Right cardiac atrium (tissue), 5 donors: Measurements from ENCODE around the gene EPHA7. TPM values are rescaled to one million over a fixed set of nuclear protein-coding genes. Genes with fewer than 3 reads are reported as not detected.

Experiments
- ATAC-seq, 2 donors: fragments of 200-7000 bp; cut with Tn5 transposase; one replicate each; pipeline versions ENCODE4 v1.8.0 to v1.9.1; 2020; ENCODE audit warnings: moderate library complexity in 2 of 2, mild to moderate bottlenecking in 1 of 2
- DNase-seq, 3 donors: peaks; one replicate each; pipeline ENCODE4 v3.0.0-alpha.2; 2020
- H3K27ac ChIP-seq: one replicate; pipeline ENCODE4 v1.5.1; 2013; ENCODE audit warnings: mild to moderate bottlenecking, low read length, control low read depth, moderate library complexity
- H3K27me3 ChIP-seq: one replicate; pipeline ENCODE4 v1.6.1; 2013; ENCODE audit not compliant: control insufficient read depth, insufficient read depth
- H3K4me1 ChIP-seq: one replicate; pipeline ENCODE4 v1.6.1; 2013; ENCODE audit warnings: low read length; ENCODE audit not compliant: control insufficient read depth, insufficient read depth
- H3K4me3 ChIP-seq: one replicate; pipeline ENCODE4 v1.5.1; 2013; ENCODE audit warnings: low read length, control low read depth
- H3K9me3 ChIP-seq: one replicate; pipeline ENCODE4 v1.6.1; 2013; ENCODE audit warnings: low read length; ENCODE audit not compliant: control insufficient read depth
- WGBS: extraction: QIAGEN DNeasy Blood & Tissue Kit; methylation state at CpG from one replicate; pipeline ENCODE4 v1.1.7; 2013; 5-methylcytosine and 5-hydroxymethylcytosine counted together
- intact Hi-C, 4 donors: fragments of 100-400 bp; cut with DNase I; formaldehyde crosslinking; loops; one replicate each; pipeline versions ENCODE4 v1.11.0 to v1.14.0; 2022 to 2023
- polyA plus RNA-seq: library from polyadenylated mRNA; stranded (reverse); fragments of 200-250 nt; gene quantifications from one replicate; pipeline ENCODE4 v1.2.3, GENCODE V29; 2013
- total RNA-seq, 4 donors: library from RNA; stranded (reverse); fragmentation: NEBNext Ultra II Directional; extraction: Animal tissue kit (Norgen Biotek cat#: 25700); gene quantifications; one replicate each; pipeline ENCODE4 v1.2.1, GENCODE V29; 2021
- donor health status: healthy with polysubstance abuse.
- donor health status: DM: no; HTN: yes; CAD: no.
- donor health status: DM: no; HTN: no; CAD: no.
- donor health status: DM: no; HTN: yes; CAD: no; lungs with severe emphysema.
- donor health status: DM: yes; HTN: yes; CAD: no.

EPHA7 gene
- total and polyA plus RNA-seq, 5 donors = 6.6 to 26.9 (median 20.0) TPM

DNA sequence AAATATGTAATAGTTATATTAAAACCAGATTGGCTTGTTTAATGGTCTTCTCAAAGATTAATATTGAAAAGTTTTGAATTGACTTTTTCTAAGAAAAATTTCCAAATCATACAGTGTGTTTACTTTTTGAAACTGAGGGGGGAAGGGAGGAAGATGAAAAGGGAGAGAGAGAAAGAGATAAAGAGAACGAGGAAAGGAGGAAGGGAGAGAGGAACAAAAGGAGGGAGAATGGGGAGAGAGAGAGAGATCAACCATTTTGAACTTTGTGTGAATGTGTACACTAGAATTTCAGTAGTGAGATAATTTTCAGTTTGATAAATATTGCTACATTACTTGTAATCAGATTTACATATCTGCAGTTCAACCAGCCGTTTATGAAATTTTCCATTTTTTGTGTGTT, 124.5 kb downstream of the EPHA7 start:
- ATAC-seq (no peak), DNase-seq (no peak)
- Histone ChIP-seq H3K4me1 (no peaks in the 10 kb centered on the region), H3K9me3 (no peaks in the 10 kb centered on the region), H3K4me3 (no peak overlapping the region), H3K27ac (no peak overlapping the region), H3K27me3 (no peaks in the 10 kb centered on the region)
- 75% methylated on average over 2 of the region's 2 CpGs for WGBS
- intact Hi-C loops = no loop called here

DNA sequence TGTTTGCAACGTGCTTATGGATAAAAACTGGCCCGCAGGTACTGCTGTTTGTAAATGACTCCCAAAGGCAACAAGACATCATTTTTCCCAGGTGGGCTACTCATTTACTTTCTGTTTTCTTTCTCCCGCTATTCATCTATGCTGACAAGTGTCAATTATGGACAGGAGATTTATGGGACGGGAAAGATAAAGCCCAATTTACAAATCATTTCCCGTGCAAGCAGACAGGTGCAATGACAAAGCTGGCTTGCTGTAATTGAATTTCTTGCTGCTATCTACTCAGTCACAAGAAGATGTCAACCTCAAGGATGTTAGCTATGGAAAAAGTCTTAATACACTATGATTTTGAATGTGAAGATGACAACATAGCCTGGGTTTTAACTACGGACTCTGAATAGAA, 125.5 kb downstream of the EPHA7 start:
- no peak overlapping the region for H3K4me3 ChIP-seq
- H3K9me3 ChIP-seq = no peaks in the 10 kb centered on the region
- DNase-seq (no peak), ATAC-seq (no peak)
- no peaks in the 10 kb centered on the region for H3K27me3 ChIP-seq
- WGBS = 80% methylated on average over 6 of the region's 6 CpGs
- intact Hi-C loops = no loop called here
- no peaks in the 10 kb centered on the region for H3K4me1 ChIP-seq
- H3K27ac ChIP-seq = no peak overlapping the region

DNA sequence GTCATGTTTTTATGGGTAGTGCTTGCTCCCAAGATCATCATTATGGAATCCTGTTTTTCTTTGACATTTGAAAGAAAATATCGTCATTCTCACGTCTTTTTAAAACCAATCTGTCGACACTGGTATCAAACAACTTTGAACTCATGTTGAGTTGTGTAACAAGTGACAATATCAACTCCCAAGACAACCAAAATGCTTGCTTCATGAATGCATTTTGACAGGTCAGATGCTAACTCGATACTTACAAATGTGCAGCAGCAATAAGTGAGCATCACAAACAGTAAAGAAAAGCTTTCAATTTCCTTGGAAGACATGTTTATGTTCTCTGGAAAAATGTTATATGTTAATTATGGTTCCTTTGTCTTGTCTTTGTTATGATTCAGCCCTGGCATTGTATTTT, 125.9 kb downstream of the EPHA7 start:
- DNase-seq (no peak), ATAC-seq (no peak)
- Histone ChIP-seq H3K4me1 (no peaks in the 10 kb centered on the region), H3K4me3 (no peak overlapping the region), H3K27me3 (no peaks in the 10 kb centered on the region), H3K27ac (no peak overlapping the region), H3K9me3 (no peaks in the 10 kb centered on the region)
- intact Hi-C loops = no loop called here
- WGBS = 60% methylated on average over 4 of the region's 4 CpGs

DNA sequence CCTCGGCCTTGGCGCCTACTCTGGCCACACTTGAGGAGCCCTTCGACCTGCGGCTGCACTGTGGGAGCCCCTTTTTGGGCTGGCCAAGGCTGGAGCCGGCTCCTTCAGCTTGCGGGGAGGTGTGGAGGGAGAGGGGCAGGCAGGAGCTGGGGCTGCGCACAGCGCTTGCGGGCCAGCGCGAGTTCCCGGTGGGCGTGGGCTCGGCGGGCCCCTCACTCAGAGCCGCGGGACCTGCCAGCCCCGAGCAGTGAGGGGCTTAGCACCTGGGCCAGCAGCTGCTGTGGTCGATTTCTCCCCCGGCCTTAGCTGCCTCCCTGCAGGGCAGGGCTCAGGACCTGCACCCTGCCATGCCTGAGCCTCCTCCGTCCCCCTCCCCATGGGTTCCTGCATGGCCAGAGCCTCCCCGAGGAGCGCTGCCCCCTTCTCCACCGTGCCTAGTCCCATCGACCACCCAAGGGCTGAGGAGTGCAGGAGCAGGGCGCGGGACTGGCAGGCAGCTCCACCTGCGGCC, 136.8 kb downstream of the EPHA7 start:
- no peaks in the 10 kb centered on the region for H3K27me3 ChIP-seq
- no peak for ATAC-seq
- WGBS = 96% methylated on average over 28 of the region's 28 CpGs
- no peak overlapping the region for H3K4me3 ChIP-seq
- intact Hi-C loops = no loop called here
- H3K27ac ChIP-seq = no peak overlapping the region
- H3K9me3 ChIP-seq = no peaks in the 10 kb centered on the region
- no peaks in the 10 kb centered on the region for H3K4me1 ChIP-seq
- DNase-seq = peak in 2 of 3 donors; percentile 40 to 48

DNA sequence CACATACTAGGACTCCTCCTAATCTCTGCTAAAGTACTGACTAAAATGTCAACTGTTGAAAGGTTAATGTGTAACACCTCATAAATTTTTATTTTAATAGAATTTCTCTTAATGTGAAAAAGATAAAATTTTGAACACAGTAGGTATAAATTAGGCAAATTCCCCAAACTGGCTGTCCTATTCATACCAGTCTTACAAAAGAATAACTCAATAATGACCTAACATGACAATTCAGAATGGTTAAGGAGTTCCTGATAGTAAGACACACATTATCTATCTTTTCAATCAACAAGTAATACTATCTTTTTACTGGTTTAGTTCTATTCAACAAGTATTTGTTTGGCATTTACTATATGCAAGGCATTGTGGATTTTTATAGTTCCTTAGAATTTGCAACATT, 141.1 kb downstream of the EPHA7 start:
- no peak for ATAC-seq
- Histone ChIP-seq H3K27me3 (no peaks in the 10 kb centered on the region), H3K27ac (no peak overlapping the region), H3K4me1 (peaks cover 2% of the 10 kb centered on the region), H3K9me3 (no peaks in the 10 kb centered on the region), H3K4me3 (no peak overlapping the region)
- intact Hi-C loops = no loop called here
- DNase-seq = no peak

DNA sequence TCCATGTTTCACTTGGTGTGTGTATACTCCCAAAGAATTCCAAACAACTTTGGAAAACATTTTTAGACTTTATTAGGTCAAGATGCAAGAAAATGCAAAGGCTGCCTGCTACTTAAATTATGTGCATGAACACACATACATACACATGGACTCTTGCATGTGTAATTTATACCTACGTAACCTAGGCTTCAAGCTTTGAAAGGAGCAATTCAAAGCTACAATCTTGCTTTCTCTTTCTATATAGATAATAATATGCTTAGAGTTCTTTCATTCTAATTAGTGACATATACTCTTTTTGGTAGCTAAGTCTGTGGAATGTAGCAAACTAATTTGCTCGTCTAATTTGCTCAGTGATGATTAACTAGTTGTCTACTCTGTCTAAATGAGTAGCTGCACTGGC, 146.5 kb downstream of the EPHA7 start:
- H3K27me3 ChIP-seq = no peaks in the 10 kb centered on the region
- WGBS = 69% methylated on average over 2 of the region's 2 CpGs
- ATAC-seq (no peak), DNase-seq (no peak)
- intact Hi-C loops = no loop called here
- H3K27ac ChIP-seq = no peak overlapping the region
- no peak overlapping the region for H3K4me3 ChIP-seq
- peaks cover 2% of the 10 kb centered on the region for H3K4me1 ChIP-seq
- no peaks in the 10 kb centered on the region for H3K9me3 ChIP-seq

DNA sequence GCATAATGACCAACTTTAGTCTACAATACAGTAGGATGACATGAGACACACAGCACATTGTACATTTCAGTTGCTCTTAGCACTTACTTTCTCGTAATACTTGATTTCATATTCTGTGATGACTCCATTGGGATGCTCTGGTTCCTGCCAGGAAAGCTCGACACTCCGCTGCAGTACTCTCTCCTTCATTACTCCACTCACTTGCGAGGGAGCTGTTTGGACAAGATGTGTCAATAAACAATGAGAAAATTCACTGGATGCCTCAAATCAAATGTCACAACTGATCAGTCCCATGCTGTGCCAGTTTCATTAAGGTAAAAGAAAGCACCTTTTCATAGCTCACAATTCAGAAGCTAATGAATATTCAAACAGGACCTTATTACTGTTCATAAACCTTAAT, 147.1 kb downstream of the EPHA7 start:
- intact Hi-C loops = no loop called here
- ATAC-seq (no peak), DNase-seq (peak in 1 of 3 donors; percentile 3)
- Histone ChIP-seq H3K9me3 (no peaks in the 10 kb centered on the region), H3K27me3 (no peaks in the 10 kb centered on the region), H3K4me1 (peaks cover 2% of the 10 kb centered on the region), H3K4me3 (no peak overlapping the region), H3K27ac (no peak overlapping the region)
- 69% methylated on average over 4 of the region's 4 CpGs for WGBS

DNA sequence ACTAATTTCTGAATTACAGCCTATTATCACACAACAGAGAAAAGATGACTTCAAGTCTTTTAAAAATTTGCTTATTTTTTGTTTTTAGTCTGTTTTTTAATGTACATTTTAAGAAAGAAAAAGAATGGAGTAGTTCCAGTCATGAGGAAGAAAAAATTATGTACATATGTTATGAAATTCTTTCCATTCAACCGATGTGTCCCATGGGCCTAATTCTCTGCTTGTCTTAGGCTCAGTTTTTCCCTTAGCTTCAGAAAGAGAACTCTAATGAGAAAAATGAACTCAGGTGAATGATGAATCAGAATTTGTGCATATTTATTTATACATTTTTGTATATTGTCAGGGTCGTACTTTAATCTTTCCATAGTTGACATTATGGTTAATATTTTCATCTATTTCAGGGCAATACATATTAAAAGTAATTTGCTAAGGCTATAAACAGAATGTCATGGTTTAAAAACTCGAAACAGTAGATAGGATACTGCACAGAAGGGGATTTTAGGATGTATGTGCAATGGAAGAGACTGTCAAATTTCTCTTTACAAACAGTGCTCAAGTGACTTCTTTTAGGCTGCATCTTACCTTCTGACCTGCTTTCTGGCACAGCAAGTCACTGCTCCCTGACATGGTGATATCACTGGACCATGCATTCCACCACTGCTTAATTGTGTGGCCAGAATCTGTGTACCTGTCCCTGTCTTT, 153.1 kb downstream of the EPHA7 start:
- intact Hi-C loops = no loop called here
- WGBS = 69% methylated on average over 3 of the region's 3 CpGs

DNA sequence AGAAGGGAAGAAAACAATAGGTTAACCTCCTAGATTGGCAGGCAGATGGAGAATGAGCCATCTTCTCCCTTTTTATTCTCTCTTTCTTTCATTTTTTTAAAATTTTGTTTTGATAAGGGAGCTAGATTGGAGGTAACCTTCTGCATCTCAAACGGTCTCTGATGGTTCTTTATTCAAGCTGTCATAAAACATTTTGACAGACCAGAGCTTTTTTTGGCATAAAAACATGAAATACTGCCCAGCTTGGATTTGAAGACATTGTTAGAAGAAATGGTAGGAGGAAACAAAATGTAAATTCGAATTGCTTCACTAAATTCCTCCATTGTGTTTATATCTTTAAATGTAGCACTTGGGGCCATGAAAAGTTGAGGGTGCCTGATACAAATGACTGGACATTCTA, 158.5 kb downstream of the EPHA7 start:
- ATAC-seq = no peak
- no peak for DNase-seq
- Histone ChIP-seq H3K4me3 (no peak overlapping the region), H3K27ac (no peak overlapping the region), H3K27me3 (no peaks in the 10 kb centered on the region), H3K9me3 (no peaks in the 10 kb centered on the region), H3K4me1 (no peaks in the 10 kb centered on the region)
- WGBS = 56% methylated on average over 2 of the region's 2 CpGs
- intact Hi-C loops = no loop called here

More for the DNA sequence above, 153.1 kb downstream of the EPHA7 start:
- Histone ChIP-seq H3K4me1 (no peaks in the 10 kb centered on the region), H3K9me3 (no peaks in the 10 kb centered on the region), H3K27ac (no peak overlapping the region), H3K4me3 (no peak overlapping the region), H3K27me3 (no peaks in the 10 kb centered on the region)
- DNase-seq (no peak), ATAC-seq (no peak)

DNA sequence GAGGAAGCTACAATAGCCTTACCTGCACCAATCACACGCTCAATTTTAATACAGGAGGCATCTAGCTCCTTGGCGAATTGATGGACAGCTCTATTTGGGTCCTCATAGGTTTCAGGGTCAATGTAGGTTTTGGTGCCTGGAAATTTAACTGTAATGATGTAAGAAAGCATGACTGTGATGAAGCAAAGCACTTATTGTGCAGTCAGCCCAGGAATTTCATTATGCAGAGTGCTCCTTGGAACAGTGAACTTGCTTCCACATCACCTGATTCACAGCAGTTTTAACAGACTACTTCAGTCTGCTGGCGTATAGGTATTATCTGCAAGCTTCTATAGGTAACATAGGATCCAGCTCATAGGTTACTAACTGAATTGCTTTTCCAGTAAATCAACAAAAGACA, 160.0 kb downstream of the EPHA7 start:
- intact Hi-C loops = no loop called here
- DNase-seq (no peak), ATAC-seq (no peak)
- no peak overlapping the region for H3K27ac ChIP-seq
- H3K27me3 ChIP-seq = no peaks in the 10 kb centered on the region
- 93% methylated on average over 3 of the region's 3 CpGs for WGBS
- no peak overlapping the region for H3K4me3 ChIP-seq
- no peaks in the 10 kb centered on the region for H3K4me1 ChIP-seq
- H3K9me3 ChIP-seq = no peaks in the 10 kb centered on the region

DNA sequence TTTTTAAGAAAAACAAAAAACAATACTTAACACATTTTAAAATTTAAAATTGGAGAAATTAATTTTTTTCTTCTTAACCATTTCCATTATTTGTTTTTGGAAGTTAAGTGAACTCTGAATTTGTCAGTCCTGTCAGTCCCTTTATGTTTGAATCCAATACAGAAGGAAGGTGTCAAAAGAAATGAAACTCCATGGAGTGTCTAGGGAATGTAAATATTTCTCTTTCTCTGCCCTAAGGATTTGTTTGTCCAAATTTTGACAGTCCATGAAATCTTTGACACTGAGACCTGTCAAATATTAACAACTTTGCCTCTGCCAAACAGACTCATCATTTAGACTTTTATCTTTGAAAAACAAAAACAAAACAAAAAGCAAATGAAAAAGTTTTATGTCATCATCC, 166.4 kb downstream of the EPHA7 start:
- Histone ChIP-seq H3K27me3 (no peaks in the 10 kb centered on the region), H3K9me3 (no peaks in the 10 kb centered on the region), H3K4me1 (no peaks in the 10 kb centered on the region), H3K27ac (no peak overlapping the region), H3K4me3 (no peak overlapping the region)
- intact Hi-C loops = loop anchor here in 1 of 4 donors (2.0 kb wide), 1 partner anchor 22 kb away; no protein-coding TSS in a partner anchor
- ATAC-seq (no peak), DNase-seq (no peak)

DNA sequence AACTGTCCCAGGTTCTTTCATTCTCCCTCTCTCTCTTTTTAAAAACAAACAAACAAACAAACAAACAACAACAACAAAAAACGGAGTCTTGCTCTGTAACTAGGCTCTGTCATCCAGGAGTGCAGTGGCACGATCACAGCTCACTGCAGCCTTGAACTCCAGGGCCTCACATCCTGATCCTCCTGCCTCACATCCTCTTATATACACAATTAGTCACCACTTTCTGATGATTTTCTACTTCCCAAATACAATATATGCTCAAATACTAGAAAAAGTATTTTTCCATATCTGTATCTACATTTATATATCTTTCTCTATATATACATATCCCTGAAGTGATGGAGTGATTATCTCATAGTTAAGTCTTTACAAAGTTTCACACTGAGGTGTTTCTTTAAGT, 170.7 kb downstream of the EPHA7 start:
- intact Hi-C loops = no loop called here
- DNase-seq (no peak), ATAC-seq (no peak)
- H3K27me3 ChIP-seq = no peaks in the 10 kb centered on the region
- no peak overlapping the region for H3K4me3 ChIP-seq
- H3K9me3 ChIP-seq = no peaks in the 10 kb centered on the region
- no peaks in the 10 kb centered on the region for H3K4me1 ChIP-seq
- 51% methylated on average over 2 of the region's 2 CpGs for WGBS
- no peak overlapping the region for H3K27ac ChIP-seq
